Stimulated activated CD4-positive, alpha-beta T cell treated with anti-CD3 and anti-CD28 coated beads, TNF-alpha, amount 100 ng/mL, for 24 hours (primary cell): ENCODE data around the gene CPNE9.

Experiments
- DNase-seq, 3 experiments: peaks; one replicate each; pipeline ENCODE4 v3.0.0-alpha.2; 2020; ENCODE audit warnings: low read depth in 3 of 3

The CPNE9 gene

GRCh38 chr3:9716801-9717555, 13.3 kb downstream of the CPNE9 start:
- no peak for DNase-seq

GRCh38 chr3:9717563-9717962, 13.9 kb downstream of the CPNE9 start:
- no peak for DNase-seq

- no peak for DNase-seq
Measured at GRCh38 chr3:9718118-9718517, 14.5 kb downstream of the CPNE9 start.

DNA sequence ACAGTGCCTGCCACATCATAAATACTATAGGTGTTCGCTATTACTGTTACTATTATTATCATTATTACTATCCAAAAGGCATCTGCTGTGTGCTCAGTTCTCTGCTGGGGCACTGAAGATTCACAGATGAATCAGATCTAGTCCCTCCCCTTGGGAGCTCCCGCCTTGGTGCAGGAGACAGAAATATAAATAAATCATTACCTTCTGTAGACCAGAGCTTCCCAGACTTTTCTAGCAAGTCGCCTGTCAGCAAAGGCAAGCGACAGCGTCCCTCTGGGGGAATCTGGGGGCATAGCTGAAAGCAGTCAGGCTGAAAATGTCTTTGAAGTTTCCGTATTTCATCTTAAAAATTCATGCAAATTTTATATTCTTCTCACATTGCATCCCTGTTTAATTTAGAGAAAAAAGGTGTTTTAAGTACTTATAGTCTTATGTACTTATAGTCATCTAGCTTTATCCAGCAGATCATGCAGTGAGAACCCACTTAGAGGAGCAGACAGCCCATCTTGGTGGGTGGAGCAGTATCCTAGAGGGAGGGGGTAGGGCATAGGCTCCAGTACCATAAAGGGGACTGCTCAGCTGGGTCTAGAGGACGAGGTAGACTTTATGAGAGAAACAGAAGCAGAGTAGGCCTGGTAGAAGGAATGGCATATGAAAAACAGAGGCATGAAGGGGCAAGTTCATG, 17.5 kb downstream of the CPNE9 start:
- DNase-seq, result no peak

DNA sequence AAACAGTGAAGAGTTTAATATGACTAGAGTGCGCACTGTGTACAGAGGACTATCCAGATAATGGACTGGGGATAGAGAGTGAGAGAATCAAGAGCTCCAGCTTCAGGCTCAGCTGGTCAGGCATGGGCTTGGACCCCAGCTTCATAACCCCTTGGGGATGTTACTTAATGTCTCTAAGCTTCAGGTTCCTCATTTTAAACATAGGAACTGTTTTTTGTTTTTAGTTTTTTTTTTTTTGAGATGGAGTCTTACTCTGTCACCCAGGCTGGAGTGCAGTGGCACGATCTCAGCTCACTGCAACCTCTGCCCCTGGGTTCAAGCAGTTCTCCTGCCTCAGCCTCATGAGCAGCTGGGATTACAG, 18.0 kb downstream of the CPNE9 start:
- DNase-seq, result no peak

DNA sequence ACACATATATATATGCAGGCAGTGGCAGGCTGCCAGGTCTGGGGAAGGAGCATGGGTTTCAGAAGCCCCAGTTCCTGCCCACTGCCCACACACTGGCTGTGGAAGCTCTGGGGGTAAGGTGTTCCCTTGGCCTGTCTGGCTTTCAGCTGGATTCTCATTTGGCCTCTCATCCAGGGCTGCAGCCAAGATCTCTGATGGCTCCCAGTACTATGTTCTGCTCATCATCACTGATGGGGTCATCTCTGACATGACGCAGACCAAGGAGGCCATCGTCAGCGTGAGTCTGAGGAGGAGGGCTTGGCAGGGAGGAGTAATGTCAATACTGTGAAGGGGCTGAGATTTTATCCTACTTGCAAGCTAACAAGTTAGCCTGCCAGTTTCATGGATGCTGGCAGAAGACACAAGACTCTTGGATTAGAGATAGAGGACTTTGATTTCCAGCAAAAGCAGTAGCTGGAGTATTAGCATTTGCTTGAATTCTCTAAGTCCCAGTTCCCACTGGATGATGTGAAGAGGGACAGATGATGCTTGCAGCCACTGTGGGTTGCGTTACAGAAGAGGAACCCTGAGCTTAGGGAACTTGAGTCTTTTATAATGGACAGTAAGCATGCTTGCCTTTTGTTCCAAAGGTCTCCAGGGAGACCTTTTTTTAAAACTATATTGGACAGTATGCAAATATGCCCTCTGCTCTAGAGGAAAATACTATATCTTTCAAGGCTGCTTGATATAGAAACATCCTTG, 22.3 kb downstream of the CPNE9 start:
- DNase-seq, result no peak

DNA sequence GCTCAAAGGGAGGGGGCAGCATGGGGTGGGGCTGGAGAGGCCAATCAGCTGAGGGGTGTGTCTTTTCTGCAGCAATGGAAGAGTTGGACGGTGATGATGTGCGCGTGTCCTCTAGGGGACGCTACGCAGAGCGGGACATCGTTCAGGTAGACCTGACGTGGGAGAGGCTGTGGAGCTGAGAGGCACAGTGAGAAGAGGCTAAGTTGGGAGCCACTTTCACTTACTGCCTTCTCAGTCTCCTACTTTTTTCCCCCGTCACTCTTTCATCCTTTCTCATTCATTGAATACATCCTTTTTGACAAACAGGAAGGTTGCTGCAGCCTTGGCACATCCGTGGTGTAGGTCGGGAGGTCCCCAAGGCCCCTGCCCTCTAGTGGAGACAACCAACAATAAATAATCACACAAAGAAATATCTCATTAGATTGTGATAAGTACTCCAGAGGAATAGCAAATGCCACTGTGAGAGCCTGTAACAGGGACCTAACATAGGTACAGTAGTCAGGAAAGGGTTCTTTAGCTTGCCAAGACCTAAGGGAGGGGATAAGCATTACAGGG, 23.5 kb downstream of the CPNE9 start:
- DNase-seq, result peak in 1 of 3 experiments; percentile 44

DNA sequence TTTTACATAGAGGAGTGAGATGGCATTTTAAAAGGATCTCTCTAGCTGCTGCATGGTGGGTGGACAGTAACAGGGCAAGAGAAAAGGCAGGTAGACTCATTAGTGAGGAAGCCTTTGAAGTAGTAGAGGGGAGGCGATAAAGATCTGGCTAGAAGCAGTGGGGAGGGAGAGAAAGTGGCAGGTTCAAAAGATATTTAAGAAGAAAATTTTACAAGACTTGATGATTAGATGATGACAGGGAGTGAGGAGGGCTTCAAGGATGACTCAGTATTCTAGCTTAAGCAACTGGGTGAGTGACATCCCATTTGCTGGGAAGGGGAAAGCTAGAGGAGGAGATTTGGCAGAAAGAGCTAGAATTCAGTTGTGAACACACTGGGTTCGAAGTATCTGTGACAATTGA, 24.1 kb downstream of the CPNE9 start:
- DNase-seq, result no peak

DNA sequence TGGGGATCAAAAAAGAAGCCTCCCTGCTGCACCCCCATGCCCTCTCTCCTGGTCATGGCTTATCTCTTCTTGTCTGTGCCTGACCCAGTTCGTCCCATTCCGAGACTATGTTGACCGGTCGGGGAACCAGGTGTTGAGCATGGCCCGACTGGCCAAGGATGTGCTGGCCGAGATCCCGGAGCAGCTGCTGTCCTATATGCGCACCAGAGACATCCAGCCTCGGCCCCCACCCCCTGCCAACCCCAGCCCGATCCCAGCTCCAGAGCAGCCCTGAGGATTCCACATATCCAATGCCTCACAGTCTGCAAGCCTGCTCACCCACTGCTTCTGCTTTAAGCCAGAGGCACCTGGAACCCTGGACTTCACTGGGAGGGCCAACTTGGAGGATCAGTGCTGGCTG, 25.8 kb downstream of the CPNE9 start:
- no peak for DNase-seq

DNA sequence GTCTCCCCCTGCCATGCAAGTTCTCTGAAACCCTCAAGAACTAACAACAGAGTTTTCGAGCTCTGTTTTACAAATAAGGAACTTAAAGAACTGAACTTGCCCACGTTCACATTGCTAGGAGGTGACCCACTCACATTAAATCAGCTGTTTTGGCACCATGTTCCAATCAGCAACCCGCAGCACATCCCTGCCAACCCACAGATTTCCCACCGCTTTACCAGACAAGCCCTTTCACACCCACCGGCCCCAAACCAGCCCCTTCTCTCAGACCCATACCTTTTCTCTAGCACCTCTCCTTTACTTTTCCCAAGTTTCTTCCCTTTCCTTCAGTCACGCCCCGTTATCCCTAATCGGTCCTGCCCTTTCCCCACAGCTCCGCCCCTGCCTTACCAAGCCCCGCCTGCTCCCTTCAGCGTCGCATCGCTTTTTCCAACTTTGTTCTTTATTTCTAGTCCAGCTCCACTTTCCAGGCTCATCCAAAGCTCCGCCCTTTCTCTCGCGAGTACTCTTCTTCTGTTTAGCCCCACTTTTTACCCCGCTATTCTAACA, 27.1 kb downstream of the CPNE9 start:
- no peak for DNase-seq

GRCh38 chr3:9731206-9732079, 27.8 kb downstream of the CPNE9 start, which contains the start of gene BRPF1:
Gene BRPF1, plus strand, starts transcription at chr3:9731735. Its CDS starts 2,406 bp downstream, at chr3:9734141.
- peak; percentile 98 to 100 (median 99) for DNase-seq

DNA sequence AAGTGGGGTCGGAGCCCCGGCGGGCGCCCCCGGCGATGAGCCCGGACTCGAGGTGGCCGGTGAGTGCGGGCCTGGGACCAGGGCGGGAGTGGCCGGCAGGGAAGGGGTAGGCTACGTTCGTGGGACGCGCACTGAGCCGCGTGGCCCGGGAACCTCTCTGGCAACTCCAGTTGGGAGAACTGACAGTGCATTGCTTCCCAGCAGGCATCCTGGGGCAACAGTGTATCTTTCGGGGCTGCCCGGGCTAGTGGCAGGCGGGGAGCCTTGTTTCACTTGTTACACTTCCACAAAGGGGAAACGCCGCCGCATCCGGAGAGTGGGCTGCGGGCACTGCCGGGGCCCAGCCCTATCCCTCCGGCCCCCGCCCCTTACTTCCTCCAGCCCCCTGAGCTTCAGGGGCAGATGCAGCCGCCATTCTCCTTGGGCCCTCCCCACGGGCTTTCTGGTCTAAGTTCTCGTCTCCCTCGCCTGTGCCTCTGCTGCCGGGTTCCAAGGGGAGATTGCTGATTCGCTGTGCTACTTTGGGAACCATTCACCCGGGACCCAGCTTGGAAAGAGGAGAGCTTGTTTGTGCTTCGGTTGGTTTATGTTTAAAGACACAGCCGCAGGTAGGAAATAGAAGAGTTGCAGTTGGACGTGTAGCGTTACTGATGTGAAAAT, 28.6 kb downstream of the CPNE9 start:
- DNase-seq, result peak in 1 of 3 experiments; percentile 26

DNA sequence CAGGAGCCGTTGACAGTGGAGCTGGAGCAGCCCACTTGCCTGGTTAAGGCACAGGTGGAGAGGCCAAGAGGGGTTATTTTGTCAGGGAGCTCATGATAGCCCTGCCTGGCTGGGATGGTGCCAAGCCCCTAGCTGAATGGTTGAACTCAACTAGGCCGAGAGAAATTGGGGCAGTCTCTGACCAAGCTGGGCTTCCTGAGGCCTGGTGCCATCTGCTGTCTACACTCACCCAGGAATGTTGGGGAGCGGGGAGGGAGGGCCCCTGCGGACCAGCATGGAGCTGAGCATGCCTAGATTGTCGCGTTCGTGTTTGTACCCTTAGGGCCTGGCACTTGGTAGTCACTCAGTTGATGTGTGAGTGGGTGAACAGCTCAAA, 29.1 kb downstream of the CPNE9 start:
- DNase-seq, result no peak

- no peak for DNase-seq
Measured at GRCh38 chr3:9736831-9737230, 33.2 kb downstream of the CPNE9 start.

- no peak for DNase-seq
Measured at GRCh38 chr3:9739181-9739580, 35.5 kb downstream of the CPNE9 start.

DNA sequence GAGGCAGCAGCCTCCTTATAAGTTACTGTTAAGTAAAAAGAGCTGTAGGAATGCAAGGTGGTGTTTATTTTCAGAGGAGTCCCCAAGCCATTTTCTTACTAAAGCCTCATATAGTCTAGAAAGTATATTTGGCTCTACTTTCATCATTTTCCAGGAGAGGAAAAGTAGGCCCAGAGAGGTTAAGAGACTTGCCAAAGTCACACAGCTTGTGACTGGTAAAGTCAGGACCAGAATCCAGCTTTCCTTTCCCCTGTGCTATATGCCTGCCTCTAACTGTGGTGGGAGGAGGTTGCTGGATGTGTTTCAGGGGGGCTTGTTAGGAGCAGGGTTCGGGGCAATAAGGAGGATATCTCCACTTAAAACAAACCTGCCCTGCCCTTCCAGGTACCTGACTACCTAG, 38.9 kb downstream of the CPNE9 start:
- no peak for DNase-seq

GRCh38 chr3:9743548-9743947, 39.9 kb downstream of the CPNE9 start:
- DNase-seq, result no peak

GRCh38 chr3:9744162-9744561, 40.5 kb downstream of the CPNE9 start:
- no peak for DNase-seq

DNA sequence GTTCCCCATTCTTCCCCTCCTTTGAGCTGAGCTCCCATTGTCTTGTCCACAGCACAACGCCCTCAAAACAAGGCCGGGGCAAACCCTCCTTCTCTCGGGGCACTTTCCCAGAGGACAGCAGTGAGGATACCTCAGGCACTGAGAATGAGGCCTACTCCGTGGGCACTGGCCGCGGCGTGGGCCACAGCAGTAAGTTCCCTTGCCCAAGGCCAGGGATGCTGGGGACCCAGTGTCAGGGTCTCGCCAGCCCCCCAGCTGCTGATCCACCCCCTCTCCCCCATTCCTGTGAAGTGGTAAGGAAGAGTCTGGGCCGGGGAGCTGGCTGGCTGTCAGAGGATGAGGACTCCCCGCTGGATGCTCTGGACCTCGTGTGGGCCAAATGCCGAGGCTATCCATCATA, 41.9 kb downstream of the CPNE9 start:
- DNase-seq, result no peak

- no peak for DNase-seq
Measured at GRCh38 chr3:9746330-9746729, 42.7 kb downstream of the CPNE9 start.

DNA sequence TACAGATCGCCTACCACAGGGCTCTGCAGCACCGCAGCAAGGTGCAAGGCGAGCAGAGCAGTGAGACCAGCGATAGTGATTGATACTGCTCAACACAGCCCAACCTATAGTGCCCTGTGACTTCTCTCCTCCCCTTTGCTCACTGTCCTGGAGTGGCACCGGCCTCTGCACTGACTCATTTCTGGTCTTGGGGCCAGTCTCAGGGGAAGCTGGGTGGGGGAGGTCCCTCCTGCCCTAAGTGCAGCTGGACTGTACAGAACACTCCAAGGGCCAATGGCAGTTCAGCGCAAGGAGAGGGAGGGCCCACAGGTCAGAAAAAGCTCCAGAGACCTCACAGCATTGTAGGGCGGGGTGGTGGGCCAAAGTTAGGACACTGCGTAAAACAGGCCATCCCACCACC, 43.6 kb downstream of the CPNE9 start:
- DNase-seq, result no peak
